Keratinocyte (primary cell): Measurements from ENCODE around the gene YTHDC1. TPM values are rescaled to one million over a fixed set of nuclear protein-coding genes. Genes with fewer than 3 reads are reported as not detected.

Experiments
- DNase-seq: peaks from one replicate; pipeline ENCODE4 v3.0.0-alpha.2; 2011; ENCODE audit warnings: low read depth, missing footprints, low spot score
- FAIRE-seq: peaks from 2 replicates; lab custom pipeline; 2011; peaks lifted over from hg19 to GRCh38; lab: Jason Lieb, UNC
- H2AFZ ChIP-seq: 2 replicates; pipeline ENCODE4 v1.6.0; 2012; ENCODE audit warnings: low read length, control low read depth, inconsistent platforms; ENCODE audit not compliant: control insufficient read depth
- H3K27ac ChIP-seq: 2 replicates; pipeline ENCODE4 v1.5.1; 2011; ENCODE audit warnings: low read length; ENCODE audit not compliant: control insufficient read depth, insufficient read depth
- H3K27me3 ChIP-seq: 3 replicates; pipeline ENCODE4 v1.6.0; 2011; ENCODE audit warnings: low read length; ENCODE audit not compliant: control insufficient read depth, insufficient read depth; ENCODE audit errors: extremely low read depth
- H3K36me3 ChIP-seq, 2 experiments: 2 replicates in 1 of 2; 3 replicates in 1 of 2; pipeline ENCODE4 v1.5.1; 2011; ENCODE audit warnings: low read length in 2 of 2, mild to moderate bottlenecking in 1 of 2; ENCODE audit not compliant: control insufficient read depth in 2 of 2, insufficient read depth in 2 of 2; ENCODE audit errors: extremely low read depth in 1 of 2
- H3K4me1 ChIP-seq: 3 replicates; pipeline ENCODE4 v1.5.1; 2011; ENCODE audit warnings: low read length; ENCODE audit not compliant: control insufficient read depth, insufficient read depth; ENCODE audit errors: extremely low read depth
- H3K4me2 ChIP-seq: 3 replicates; pipeline ENCODE4 v1.6.0; 2011; ENCODE audit warnings: low read depth, low read length; ENCODE audit not compliant: control insufficient read depth, insufficient read depth; ENCODE audit errors: extremely low read depth
- H3K4me3 ChIP-seq, 3 experiments: fragments of 200-600 bp in 1 of 3; sonication (generic) in 1 of 3; 2 replicates in 2 of 3; 3 replicates in 1 of 3; pipeline ENCODE4 v1.5.1; 2011 to 2016; ENCODE audit warnings: low read length in 3 of 3, mild to moderate bottlenecking in 3 of 3, control low read depth in 2 of 3, inconsistent platforms in 1 of 3, low read depth in 1 of 3, mixed read lengths in 1 of 3, mixed run types in 1 of 3, moderate library complexity in 1 of 3; ENCODE audit not compliant: control insufficient read depth in 2 of 3, insufficient read depth in 2 of 3; ENCODE audit errors: extremely low read depth in 1 of 3
- H3K79me2 ChIP-seq: 2 replicates; pipeline ENCODE4 v1.6.0; 2012; ENCODE audit warnings: low read length; ENCODE audit not compliant: control insufficient read depth, insufficient read depth
- H3K9ac ChIP-seq: 3 replicates; pipeline ENCODE4 v1.6.0; 2011; ENCODE audit warnings: low read length; ENCODE audit not compliant: control insufficient read depth, insufficient read depth; ENCODE audit errors: extremely low read depth
- H3K9me1 ChIP-seq: 3 replicates; pipeline ENCODE4 v1.6.0; 2011; ENCODE audit warnings: low read length; ENCODE audit not compliant: control insufficient read depth, insufficient read depth; ENCODE audit errors: extremely low read depth
- H3K9me3 ChIP-seq: 2 replicates; pipeline ENCODE4 v1.5.1; 2012; ENCODE audit warnings: low read depth, low read length; ENCODE audit not compliant: control insufficient read depth
- H4K20me1 ChIP-seq: 3 replicates; pipeline ENCODE4 v1.6.0; 2011; ENCODE audit warnings: low read length; ENCODE audit not compliant: control insufficient read depth, insufficient read depth; ENCODE audit errors: extremely low read depth
- CTCF ChIP-seq, 3 experiments: IDR thresholded peaks in 1 of 3; conservative IDR thresholded peaks in 1 of 3; optimal IDR thresholded peaks in 1 of 3; 2 replicates in 2 of 3; 3 replicates in 1 of 3; pipeline versions ENCODE3 to v1.5.1; 2011; ENCODE audit warnings: low read length in 3 of 3, mild to moderate bottlenecking in 3 of 3, moderate library complexity in 2 of 3, control low read depth in 1 of 3, inconsistent platforms in 1 of 3; ENCODE audit not compliant: insufficient read depth in 2 of 3; ENCODE audit errors: extremely low read depth in 1 of 3
- EZH2 ChIP-seq: IDR thresholded peaks from one replicate; pipeline ENCODE4 v1.6.1; 2012; ENCODE audit warnings: inconsistent platforms, mild to moderate bottlenecking, low read length, moderate library complexity
- dilution Hi-C: fragments of 300-500 bp; cut with MboI; formaldehyde crosslinking; loops from one replicate; pipeline ENCODE4 v1.7.0; 2020; ENCODE audit warnings: low sequenced_read_pairs; ENCODE audit not compliant: extremely low pct_ligation_motif_present
- polyA plus RNA-seq, 5 experiments: library from polyadenylated mRNA; depleted of rRNA in 3 of 5; stranded (reverse) in 3 of 5; stranded (forward) in 1 of 5; unstranded in 1 of 5; fragments of >200 nt; gene quantifications; 1 replicate in 1 of 5; 2 replicates in 3 of 5; 3 replicates in 1 of 5; pipeline versions ENCODE4 v1.2.1 to v1.2.3, GENCODE V29; 2011 to 2012; ENCODE audit warnings: missing spikeins in 2 of 5, low read depth in 1 of 5, low replicate concordance in 1 of 5

The YTHDC1 gene
- polyA plus RNA-seq, 1 donor (not counting 4 experiments of a cell fraction or from before 2014, with no cell fraction given), result 74.2 TPM

- no peaks in the 10 kb centered on the region for H3K9me1 ChIP-seq
- no peaks in the 10 kb centered on the region for H4K20me1 ChIP-seq
- no peaks in the 10 kb centered on the region for H3K27me3 ChIP-seq
- H3K4me2 ChIP-seq, result no peak overlapping the region
- H3K4me3 ChIP-seq, result no peak overlapping the region
- H3K9me3 ChIP-seq, result no peaks in the 10 kb centered on the region
- FAIRE-seq (no peak), DNase-seq (no peak)
- no peaks in the 10 kb centered on the region for H3K4me1 ChIP-seq
- TF ChIP-seq CTCF (optimal IDR thresholded peaks at IDR 0.05 in 1 of 3, IDR thresholded peaks at IDR 0.05 in 1 of 3, conservative IDR thresholded peaks at IDR 0.05 in 1 of 3; ENCODE audit: extremely low read depth in 1 of 3, insufficient read depth in 2 of 3, low read length in 3 of 3) (no peak), EZH2 (no peak)
- dilution Hi-C loops, result no loop called here
- no peaks in the 10 kb centered on the region for H3K36me3 ChIP-seq
- H3K9ac ChIP-seq, result no peak overlapping the region
- H3K27ac ChIP-seq, result no peak overlapping the region
- no peaks in the 10 kb centered on the region for H3K79me2 ChIP-seq
- H2AFZ ChIP-seq, result no peak overlapping the region
Observed at GRCh38 chr4:68278029-68278428, 71.9 kb downstream of the YTHDC1 start.

GRCh38 chr4:68277627-68278026 lies 72.3 kb downstream of the YTHDC1 start:
- no peak overlapping the region for H3K4me2 ChIP-seq
- dilution Hi-C loops, result no loop called here
- H3K9me1 ChIP-seq, result no peaks in the 10 kb centered on the region
- DNase-seq (no peak), FAIRE-seq (no peak)
- H3K36me3 ChIP-seq, result no peaks in the 10 kb centered on the region
- H2AFZ ChIP-seq, result no peak overlapping the region
- no peak overlapping the region for H3K27ac ChIP-seq
- no peak overlapping the region for H3K4me3 ChIP-seq
- H3K79me2 ChIP-seq, result no peaks in the 10 kb centered on the region
- H3K4me1 ChIP-seq, result no peaks in the 10 kb centered on the region
- no peak for TF ChIP-seq EZH2
- TF ChIP-seq CTCF (optimal IDR thresholded peaks at IDR 0.05 in 1 of 3, IDR thresholded peaks at IDR 0.05 in 1 of 3, conservative IDR thresholded peaks at IDR 0.05 in 1 of 3; ENCODE audit: extremely low read depth in 1 of 3, insufficient read depth in 2 of 3, low read length in 3 of 3), result no peak
- H3K9me3 ChIP-seq, result no peaks in the 10 kb centered on the region
- H3K9ac ChIP-seq, result no peak overlapping the region
- H4K20me1 ChIP-seq, result no peaks in the 10 kb centered on the region
- no peaks in the 10 kb centered on the region for H3K27me3 ChIP-seq
